Subcutaneous adipose tissue (tissue), 4 donors: ENCODE data around the gene GRIK1. TPM values are rescaled to one million over a fixed set of nuclear protein-coding genes. Genes with fewer than 3 reads are reported as not detected.

Source experiments
- CTCF ChIP-seq: fragments of 450-650 bp; IDR thresholded peaks from one replicate; pipeline ENCODE4 v1.5.1; 2016; ENCODE audit warnings: low read depth, mild to moderate bottlenecking, control low read depth, antibody characterized with exemption, moderate library complexity
- total RNA-seq, 4 donors: library from RNA; depleted of rRNA; stranded (reverse); fragments of >200 nt; gene quantifications; one replicate each; pipeline ENCODE4 v1.1.0, GENCODE V29; 2016

The GRIK1 gene
- total RNA-seq, 4 donors from 2014 or later: 0.17 TPM; not detected in 3

DNA sequence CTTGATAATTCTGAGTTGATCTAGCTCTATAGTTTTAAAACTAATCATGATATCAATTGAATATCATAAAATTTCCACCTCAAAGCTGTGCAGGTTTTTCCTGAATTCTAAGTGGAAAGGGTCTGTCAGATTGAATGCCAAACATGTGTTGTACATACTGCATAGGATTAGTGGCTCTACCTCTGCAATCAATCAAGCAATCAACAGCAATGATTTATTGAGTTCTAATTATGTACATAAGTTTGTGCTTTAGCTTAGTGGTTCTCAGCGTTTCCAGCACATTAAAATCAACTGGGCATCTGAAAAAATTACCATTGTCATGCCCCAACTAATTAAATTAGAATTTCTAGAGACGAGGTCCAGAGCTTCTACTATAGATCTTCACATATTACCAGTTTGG lies 389.6 kb downstream of the GRIK1 start:
- TF ChIP-seq CTCF: no peak

GRCh38 chr21:29549614-29550013 lies 390.2 kb downstream of the GRIK1 start:
- no peak for TF ChIP-seq CTCF

GRCh38 chr21:29547998-29548397 lies 391.8 kb downstream of the GRIK1 start:
- TF ChIP-seq CTCF: no peak

DNA sequence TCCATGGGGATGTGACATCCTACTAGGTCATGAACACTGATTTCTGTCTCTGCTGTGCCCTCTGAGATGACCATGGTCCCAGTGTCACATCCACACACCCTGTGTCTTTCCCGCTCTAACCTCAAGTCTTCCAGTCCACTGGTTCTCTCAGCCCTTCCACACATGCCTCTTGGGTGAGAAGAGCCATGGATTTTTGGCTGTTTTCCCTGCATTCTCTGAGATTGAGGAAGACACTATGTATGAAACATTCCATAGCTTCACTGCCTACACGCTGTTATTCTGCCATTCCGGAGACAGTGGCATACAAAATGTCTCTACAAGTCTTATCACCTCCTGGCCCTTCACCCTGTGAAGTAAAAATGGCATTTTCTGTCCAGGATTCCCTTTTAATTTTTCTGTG lies 393.7 kb downstream of the GRIK1 start:
- TF ChIP-seq CTCF: no peak

DNA sequence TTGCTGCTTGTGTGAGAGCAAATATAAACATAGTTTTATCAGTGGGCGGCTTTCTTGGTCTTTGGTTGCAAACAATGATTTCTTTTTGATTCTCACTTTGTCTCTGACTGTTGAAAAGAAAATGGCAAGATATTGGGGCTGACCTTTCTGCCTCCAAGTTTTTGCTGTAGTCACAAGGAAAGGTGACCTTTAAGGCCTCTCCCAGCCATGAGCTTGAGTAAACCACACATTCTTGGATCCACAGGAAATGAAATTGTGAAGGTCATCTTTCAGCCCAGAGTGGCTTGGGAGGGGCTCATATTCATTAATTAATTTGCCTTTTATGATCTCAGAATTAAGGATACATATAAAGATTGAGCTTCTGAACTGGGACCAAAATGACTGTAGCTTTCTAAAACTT lies 399.5 kb downstream of the GRIK1 start:
- TF ChIP-seq CTCF: no peak

DNA sequence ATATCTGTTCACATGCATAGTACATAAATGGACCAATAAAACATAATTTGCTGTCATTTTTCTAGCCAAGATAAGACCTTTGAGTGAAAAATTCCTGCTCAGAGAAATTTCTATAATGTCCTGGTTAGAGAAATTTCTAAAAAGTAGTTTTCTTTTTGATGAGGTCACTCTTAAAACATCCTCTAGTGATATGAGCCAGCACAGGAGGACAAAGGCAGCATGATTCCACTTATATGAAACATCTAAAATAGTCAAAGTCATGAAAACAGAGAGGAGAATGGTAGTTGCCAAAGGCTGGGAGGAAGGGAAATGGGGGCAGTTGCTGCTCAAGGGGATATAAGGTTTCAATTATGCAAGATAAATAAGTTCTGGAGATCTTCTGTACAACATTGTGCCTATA lies 401.7 kb downstream of the GRIK1 start:
- no peak for TF ChIP-seq CTCF

DNA sequence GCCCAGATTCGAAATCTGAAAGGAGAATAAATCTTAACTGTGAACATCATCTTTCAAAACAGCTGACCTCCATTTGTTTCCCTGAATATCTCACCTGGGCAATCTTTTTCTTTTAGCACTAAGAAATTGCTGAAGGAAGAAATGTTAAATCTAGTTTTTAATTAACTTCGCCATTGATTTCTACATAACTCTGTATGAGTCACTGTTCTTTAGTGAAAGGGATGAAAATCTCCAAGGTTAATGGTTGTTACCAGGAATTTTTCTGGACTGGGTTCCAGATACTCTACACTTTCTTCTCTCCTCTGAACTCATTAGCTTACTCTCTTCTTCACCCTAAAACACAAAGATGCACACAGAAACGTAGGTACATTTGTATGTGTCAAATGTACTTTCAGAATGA lies 405.3 kb downstream of the GRIK1 start:
- no peak for TF ChIP-seq CTCF
